ENCODE results near the gene CCP110. TPM values are rescaled to one million over a fixed set of nuclear protein-coding genes. Genes with fewer than 3 reads are reported as not detected.

The CCP110 gene
- total RNA-seq, 1 experiment from 2014 or later = 31.8 TPM

- H3K9me3 ChIP-seq (ENCODE audit: control insufficient read depth, insufficient read depth, low read depth, low read length) = no peaks in the 10 kb centered on the region
- TF ChIP-seq TCF7L2 (IDR thresholded peaks at IDR 0.05; ENCODE audit: low read depth, low read length) (no peak), POLR2AphosphoS5 (IDR thresholded peaks at IDR 0.05; ENCODE audit: low read depth, low read length) (no peak), CTCF (IDR thresholded peaks at IDR 0.05) (no peak), SIN3A (IDR thresholded peaks at IDR 0.05; ENCODE audit: borderline replicate concordance, insufficient read depth, low read depth, low read length) (no peak), REST (IDR thresholded peaks at IDR 0.05; ENCODE audit: insufficient read depth in 1 of 2, low read depth in 2 of 2, low read length in 1 of 2) (no peak)
- BruUV-seq (replicated peaks) = no TSS peak
- in situ Hi-C loops (cut with HindIII; ENCODE audit: low pct_unique_long_range_greater_than_20kb, low sequenced_read_pairs) (no loop called here), intact Hi-C loops (cut with micrococcal nuclease; ENCODE audit: unreplicated experiment) (no loop called here)
- H3K27ac ChIP-seq (ENCODE audit: low read length) = no peak overlapping the region
- H3K36me3 ChIP-seq (ENCODE audit: control insufficient read depth, insufficient read depth, low read length) = no peaks in the 10 kb centered on the region; the same call in none of the 2 replicates
- no peak for ATAC-seq
- no peaks in the 10 kb centered on the region for H3K27me3 ChIP-seq (ENCODE audit: control insufficient read depth, insufficient read depth, low read length)
- ChIA-PET CTCF (interaction anchor here (0.5 to 1.0 kb wide), 2 partner anchors 34 to 356 kb away, joined by 3 to 5 read pairs; partner anchors contain the start of gene VPS35L), POLR2A (no interaction called here)
- H3K4me3 ChIP-seq (ENCODE audit: low read depth in 2 of 2, low read length in 2 of 2) = no peak overlapping the region
- H3K4me1 ChIP-seq (ENCODE audit: control insufficient read depth, insufficient read depth, low read length) = no peaks in the 10 kb centered on the region
- DNase-seq (ENCODE audit: low read depth, low spot score) = no peak
Observed at GRCh38 chr16:19589106-19589505, 65.4 kb downstream of the CCP110 start.

- no peaks in the 10 kb centered on the region for H3K4me1 ChIP-seq (ENCODE audit: control insufficient read depth, insufficient read depth, low read length)
- H3K27me3 ChIP-seq (ENCODE audit: control insufficient read depth, insufficient read depth, low read length) = no peaks in the 10 kb centered on the region
- CTCF ChIA-PET = interaction anchor here (1.0 kb wide), 1 partner anchor 35 kb away, joined by 3 read pairs; the partner anchor contains the start of gene VPS35L
- intact Hi-C loops (cut with micrococcal nuclease; ENCODE audit: unreplicated experiment) = no loop called here
- DNase-seq (ENCODE audit: low read depth, low spot score) (no peak), ATAC-seq (no peak)
- no peaks in the 10 kb centered on the region for H3K9me3 ChIP-seq (ENCODE audit: control insufficient read depth, insufficient read depth, low read depth, low read length)
- POLR2A ChIA-PET = no interaction called here
- no peak overlapping the region for H3K27ac ChIP-seq (ENCODE audit: low read length)
- TF ChIP-seq REST (IDR thresholded peaks at IDR 0.05; ENCODE audit: insufficient read depth in 1 of 2, low read depth in 2 of 2, low read length in 1 of 2) (no peak), POLR2AphosphoS5 (IDR thresholded peaks at IDR 0.05; ENCODE audit: low read depth, low read length) (no peak), TCF7L2 (IDR thresholded peaks at IDR 0.05; ENCODE audit: low read depth, low read length) (no peak), SIN3A (IDR thresholded peaks at IDR 0.05; ENCODE audit: borderline replicate concordance, insufficient read depth, low read depth, low read length) (no peak), CTCF (IDR thresholded peaks at IDR 0.05) (no peak)
- no peaks in the 10 kb centered on the region; the same call in 1 of the 2 replicates for H3K36me3 ChIP-seq (ENCODE audit: control insufficient read depth, insufficient read depth, low read length)
- H3K4me3 ChIP-seq (ENCODE audit: low read depth in 2 of 2, low read length in 2 of 2) = no peak overlapping the region
- no TSS peak for BruUV-seq (replicated peaks)
- in situ Hi-C loops (cut with HindIII; ENCODE audit: low pct_unique_long_range_greater_than_20kb, low sequenced_read_pairs) = no loop called here
Observed at GRCh38 chr16:19589771-19590302, 66.1 kb downstream of the CCP110 start.
